Umbilical cord (tissue), 2 donors: ENCODE measurements around the gene BAG1. TPM values are rescaled to one million over a fixed set of nuclear protein-coding genes. Genes with fewer than 3 reads are reported as not detected.

Experiments
- DNase-seq: peaks from one replicate; pipeline ENCODE4 v3.0.0-alpha.2; 2015; ENCODE audit warnings: low spot score
- total RNA-seq: library from RNA; depleted of rRNA; stranded (reverse); fragments of >200 nt; gene quantifications from one replicate; pipeline ENCODE4 v1.2.3, GENCODE V29; 2014; ENCODE audit warnings: low replicate concordance; ENCODE audit not compliant: insufficient read depth

BAG1 gene
- total RNA-seq, 1 donor from 2014 or later = 39.5 TPM

DNA sequence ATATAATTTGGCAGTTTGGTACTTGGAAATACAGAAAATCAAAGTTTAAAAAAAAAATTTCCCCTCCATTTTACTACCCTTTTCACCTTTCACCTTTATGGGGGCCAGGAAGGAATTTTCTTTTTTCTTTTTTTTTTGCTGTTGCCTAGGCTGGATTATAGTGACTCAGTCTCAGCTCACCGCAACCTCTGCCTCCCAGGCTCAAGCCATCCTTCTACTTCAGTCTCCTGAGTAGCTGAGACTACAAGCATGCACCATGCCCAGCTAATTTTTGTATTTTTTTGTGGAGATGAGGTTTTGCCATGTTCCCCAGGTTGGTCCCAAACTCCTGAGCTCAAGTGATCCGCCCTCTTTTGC is 9.4 kb upstream of the BAG1 start:
- DNase-seq = no peak

DNA sequence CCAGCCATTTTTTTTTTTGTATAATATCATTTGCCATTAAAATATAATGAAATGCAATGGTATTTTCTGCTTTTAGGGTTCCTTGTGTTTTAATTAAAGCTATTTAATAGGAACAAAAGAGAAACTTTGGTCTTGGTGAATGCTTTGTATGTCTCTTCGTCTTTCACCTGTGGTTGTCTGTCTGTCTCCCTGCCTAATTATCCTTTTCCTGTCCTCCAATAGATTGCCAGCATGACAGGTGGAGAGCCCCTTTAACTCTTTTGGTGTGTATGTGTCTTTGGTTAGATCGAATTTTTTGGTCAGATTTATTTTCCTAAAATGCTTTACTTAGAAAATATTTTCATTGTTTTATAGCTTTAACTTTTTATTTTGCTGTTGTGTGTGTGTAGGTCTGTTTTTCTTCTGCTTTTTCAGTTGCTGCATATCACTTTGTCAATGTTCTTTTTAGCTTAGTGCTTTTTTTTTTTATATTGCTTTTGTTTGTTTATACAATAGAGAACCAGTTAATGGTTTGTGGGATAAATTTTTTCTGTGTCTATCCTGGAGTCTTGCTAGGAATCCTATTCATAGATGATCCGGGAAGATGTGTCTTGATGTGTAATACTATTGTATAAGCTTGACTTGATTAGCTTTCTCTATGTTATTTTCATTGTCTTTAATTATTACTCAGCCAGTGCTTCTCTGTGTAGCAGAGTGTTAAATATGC is 8.9 kb upstream of the BAG1 start:
- no peak for DNase-seq

DNA sequence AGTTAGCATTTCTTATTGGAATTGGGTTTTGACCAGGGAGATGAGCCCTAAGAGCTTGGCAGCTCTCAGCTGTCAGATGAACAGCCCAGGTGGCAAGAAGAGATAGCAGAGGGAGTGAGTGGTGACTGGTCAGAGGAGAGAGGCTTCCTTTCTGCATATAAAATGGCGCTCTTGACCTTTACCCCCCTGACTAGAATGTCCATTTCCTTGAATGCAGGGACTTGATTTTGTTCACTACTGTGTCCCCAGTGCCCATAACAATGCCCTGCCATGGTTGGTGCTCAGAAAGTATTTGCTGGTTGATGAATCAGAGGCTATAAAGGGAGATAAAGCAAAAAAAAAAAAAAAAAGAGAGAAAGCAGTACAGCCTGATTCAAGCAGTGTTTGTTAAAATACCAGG is 7.6 kb upstream of the BAG1 start:
- DNase-seq = no peak

DNA sequence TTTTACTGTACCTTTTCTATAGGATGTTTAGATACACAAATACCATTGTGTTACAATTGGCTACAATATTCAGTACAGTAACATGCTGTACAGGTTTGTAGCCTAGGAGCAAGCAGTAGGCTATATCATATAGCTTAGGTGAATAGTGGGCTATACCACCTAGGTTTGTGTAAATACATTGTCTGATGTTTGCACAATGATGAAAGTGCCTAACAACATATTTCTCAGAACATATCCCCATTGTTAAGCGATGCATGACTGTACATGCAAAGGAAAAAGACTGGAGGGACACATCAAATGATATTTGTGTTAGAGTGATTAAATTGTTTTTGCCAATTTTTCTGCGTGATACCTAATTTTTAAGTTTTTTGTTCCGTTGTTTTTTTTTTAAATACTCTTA is 5.6 kb upstream of the BAG1 start:
- DNase-seq = no peak

DNA sequence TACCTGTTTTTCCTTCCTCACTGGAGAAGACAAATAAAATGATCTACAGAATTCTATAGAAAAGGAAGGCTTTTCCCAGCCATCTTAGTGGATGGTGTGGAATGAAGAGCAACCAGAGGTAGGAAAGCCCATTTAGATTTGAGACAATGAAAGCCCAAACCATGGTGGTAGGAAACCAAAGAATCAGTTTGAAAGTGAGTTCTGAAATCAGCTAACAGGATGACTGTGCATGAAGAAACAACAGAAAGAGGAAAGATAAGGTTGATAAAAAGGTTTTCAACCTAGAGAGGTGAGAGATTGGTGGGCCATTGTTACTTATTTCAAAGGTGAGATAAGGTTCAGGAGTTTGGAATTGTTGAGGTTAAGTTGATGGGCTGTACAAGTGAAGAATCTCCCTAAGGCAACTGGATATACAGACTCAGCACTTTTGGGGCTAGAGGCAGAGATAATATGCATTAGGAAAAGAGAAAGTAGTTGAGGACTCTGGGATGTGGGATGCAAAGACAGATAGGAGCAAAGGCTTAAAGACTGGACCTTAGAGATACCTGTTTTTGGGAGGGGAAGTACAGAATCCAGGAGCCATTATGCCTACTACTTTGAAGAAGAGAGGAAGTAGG is 2.8 kb upstream of the BAG1 start:
- DNase-seq = no peak

DNA sequence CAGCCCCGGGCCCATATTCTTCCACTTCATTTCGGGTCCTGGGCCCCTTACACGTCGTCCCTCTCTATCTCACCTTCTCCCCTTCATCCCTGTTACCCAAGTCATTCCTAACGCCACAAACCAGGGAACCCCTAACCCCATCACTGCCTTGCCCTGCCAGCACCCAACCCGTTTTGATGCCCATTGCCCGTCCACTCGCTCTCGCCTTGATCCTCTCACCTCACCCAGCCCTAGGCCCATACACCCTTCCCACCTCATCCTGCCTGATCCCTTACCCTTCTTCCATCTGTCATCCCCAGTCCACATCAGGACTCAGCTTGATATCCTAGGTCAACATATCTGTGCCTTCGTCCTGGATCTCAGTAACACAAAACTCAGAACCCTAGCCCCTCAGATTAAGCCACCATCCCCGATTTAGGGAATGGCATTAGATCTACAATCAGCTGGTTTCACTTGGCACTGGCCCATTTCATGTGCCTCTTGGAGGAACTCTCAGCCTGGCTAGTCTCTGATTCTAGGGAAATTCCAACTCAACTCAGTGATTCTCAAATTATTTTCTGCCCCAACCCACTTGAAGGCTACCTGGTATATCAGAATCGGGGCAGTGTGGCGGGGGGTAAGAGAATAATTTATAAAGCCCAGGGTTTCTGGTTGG is 830 bp upstream of the BAG1 start:
- DNase-seq = peak; percentile 5

DNA sequence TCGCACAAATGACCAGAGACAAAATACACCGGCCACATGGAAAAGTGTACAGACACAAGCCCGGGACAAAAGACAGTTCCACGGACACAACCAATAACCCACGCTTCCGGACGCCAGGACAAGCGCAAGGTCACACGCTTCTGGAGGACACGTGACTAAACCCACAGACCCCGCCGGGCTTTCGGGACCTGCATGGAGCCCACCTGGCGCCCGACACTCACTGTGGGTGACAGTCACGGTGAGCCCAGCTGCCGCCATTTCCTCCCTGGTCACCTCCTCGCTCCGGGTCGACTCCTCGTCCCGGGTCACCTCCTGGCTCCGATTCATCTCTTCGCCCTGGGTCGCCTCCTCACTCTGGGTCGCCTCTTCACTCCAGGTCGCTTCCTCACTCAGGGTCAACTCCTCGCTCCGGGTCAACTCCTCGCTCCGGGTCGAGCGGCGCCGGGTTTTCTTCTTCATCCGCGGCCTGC is 470 bp downstream of the BAG1 start:
- no peak for DNase-seq

DNA sequence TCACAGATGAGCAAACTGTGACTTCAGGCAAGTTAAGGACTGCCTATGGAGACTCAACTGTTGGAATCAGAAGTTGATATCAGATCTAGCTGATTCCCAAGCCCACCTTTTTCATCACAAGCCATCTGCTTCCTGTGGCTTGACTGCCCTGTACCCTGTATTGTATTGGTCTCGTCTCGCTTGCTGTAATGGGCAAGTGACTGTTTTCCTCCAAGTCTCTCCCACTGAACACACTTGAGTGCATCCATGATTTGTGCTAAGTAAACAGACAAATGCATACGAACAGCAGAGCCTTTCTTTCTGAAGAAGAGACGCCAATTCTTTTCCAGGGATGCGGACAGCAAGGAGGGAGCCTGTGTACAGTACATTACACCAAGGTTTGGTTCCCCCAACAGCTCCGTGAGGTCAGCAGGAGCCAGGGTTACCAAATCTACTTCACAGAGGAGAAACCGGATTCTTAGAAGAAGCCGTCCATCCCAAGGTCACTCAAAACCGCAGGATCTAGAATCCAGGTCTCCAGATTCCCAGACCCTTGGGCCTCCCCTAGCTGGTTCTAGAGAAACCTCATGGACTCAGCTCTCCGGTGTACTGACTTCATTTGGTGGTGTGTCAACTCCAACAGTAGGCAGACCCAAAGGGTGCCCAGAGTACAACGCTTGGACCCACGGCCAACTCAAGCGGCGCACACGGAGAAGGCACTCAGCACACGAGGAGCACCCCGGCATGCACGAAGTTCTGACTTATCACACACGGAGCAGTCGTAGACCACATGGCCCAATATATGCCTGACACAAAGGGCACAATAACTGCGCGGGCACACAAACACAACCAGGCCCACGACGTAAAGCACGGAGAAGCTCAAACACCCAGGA is 1.1 kb downstream of the BAG1 start:
- no peak for DNase-seq

DNA sequence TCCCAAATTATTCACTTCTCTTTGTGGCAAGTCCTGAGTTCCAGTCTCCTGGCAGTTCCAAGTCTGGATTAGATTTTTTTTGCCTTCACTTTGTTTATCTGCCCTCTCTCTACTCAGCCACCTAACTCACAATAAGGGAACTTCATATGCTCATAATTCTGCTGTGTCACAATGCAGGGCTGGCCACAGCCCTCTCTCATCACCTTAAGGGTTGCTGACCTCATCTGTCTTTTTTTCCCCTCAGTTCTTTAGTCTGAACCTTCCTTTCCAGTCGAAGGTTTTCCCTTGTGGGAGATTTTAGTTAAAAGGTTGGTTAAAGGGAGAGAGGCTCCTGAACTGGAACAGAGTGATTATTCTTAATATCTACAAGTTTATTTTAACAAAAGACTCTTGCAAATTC is 4.1 kb downstream of the BAG1 start:
- DNase-seq = no peak

DNA sequence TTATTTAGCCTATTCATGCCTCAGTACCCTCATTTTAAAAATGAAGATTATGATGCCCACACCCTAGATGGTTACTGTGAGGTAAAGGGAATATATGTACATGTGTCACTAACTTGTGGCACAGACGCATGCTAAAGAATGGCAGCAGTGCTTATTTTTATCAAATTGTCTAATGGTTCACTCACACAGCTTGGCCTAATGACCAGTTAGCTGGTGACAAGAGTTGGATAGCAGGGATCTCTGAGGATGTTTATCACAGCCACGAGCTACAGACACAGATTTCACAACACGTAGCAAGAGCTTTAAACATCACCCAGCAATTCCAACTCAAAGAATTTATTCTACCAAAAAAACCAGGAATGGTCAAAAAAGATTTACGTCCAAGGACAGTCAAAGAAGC is 7.2 kb downstream of the BAG1 start:
- DNase-seq = no peak

DNA sequence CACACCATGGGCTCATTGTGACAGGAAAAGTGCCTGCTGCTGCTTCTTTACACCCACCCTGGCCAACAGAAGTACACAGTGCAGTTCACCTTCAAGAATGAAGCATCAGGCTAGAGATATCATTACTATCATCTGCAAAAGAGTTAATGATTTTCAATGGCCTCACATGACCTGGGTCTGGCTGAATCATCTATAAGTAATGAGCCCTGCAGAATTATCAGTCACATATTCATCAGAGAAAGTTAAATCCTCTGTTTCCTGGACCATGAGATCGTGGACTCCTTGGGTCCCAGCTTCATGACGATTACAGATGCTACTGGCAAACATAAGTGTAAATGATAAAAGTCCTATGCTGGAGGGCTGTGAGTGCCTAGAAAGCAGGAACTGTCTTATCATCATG is 8.3 kb downstream of the BAG1 start:
- no peak for DNase-seq

DNA sequence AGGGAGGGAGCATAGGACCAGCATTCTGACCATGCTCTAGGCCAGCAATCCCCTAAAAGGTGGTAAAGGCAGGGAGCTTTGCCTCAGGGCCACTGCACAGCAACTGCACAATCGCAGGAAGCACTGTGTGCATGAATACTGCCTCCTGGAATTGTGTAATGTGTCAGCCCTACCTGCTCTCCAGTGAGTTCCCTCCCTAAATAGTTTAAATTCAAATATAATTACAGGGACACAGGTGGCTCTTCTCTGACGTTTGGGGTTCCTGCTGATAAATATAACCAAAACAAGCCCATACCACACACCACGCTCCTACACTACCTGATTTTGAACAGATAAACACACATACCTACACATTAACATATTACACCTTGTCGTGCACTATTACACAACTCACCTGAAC is 9.0 kb downstream of the BAG1 start:
- DNase-seq = no peak

DNA sequence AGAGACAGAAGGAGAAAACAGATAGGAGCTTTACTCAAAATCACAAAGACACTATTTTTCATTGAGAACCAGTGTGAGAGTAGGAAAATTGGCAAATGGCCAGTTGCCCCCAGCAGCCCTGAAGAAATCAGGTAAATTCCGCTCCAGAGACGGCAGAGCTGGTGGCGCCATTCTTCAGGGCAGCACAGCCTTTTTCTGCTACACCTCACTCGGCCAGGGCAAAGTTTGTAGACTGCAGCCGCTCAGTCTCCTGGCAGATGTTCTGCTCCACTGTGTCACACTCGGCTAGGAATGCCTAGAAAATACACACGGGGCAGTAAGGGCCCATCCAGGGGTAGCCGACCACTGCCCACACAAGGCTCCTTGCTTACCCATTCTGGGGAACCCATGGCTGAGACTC is 9.5 kb downstream of the BAG1 start:
- no peak for DNase-seq

DNA sequence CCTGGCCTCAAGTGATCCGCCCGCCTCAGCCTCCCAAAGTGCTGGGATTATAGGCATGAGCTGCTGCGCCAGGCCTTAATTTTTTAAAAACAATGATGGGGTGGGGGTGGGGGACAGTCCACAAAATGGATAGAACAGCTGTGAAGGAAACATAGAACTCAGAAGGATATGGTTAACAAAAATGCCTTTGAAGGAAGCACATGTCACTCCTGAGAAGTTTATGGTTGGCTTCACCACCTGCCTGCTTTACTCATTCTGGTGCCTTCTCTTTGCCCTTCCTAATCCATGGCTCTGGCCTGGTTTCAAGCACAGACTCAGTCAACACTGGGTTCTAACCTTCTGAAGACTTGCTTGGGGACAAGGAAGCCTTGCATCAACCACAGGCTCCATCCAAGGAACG is 10.3 kb downstream of the BAG1 start:
- DNase-seq = no peak

DNA sequence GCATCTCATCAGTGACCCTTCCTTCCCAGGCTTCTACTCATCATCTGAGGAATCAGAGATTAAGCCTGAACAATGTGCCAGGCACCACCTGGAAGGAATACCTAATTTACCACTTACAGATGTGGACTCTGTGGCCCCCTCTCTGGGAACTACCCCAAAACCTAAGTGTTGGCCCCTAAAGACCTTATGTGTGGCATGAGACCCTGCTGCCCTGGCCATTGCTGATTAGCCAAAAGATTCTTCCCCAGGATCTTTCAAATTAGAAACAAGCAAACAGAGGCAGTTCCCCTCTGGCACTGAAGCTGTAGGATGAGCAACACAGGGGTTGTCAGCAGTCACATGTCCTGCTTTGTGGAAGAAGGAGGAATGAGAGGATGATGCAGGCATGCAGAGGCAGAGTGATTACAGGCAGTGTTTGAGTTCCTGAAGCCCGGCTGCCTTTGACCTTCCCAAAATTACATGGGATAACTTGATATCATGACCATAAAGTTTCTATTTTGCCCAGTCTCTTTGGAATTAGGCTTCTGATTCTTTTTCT is 14.0 kb downstream of the BAG1 start:
- peak; percentile 56 for DNase-seq

DNA sequence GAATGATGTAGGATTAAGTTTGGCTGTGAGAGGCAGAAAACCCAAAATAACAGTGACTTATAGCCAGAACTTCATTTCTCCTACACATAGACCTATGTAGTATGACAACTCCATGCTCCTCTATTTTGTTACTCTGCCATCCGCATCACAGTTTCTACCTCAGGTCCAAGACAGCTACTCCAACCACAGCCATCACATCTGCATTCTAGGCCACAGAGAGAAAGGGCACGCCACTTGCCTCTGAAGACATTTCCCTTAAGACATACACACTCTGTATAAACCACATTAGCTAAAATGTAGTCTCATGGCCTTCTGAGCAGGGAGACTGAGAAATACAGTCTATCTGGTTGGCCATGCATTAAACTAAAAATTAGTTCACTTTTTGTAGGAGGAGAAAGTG is 14.5 kb downstream of the BAG1 start:
- DNase-seq = no peak

DNA sequence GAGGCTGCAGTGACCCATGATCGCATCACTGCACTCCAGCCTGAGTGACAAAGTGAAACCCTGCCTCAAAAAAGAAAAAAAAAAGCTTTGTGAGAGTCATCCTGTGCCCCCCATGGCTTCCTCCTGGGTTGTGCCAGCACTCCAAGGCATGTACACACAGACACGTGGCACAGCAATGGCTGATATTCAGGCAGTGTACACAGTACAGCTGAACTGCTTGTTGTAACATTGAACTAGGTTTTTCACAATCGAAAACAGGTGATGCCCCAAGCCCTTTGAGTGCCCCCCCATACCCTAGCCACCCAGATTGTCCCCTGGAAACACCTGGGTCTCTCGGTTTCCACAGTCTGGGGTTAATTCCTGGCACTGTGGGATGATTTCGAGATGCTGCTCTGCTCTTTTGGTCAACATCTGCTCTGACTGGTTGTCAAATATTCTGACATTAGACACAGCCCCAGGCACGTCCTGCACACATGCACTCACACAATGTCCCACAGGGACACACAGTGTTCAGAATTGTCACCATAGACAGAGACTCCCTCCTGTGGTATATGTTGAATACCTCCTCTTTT is 15.3 kb downstream of the BAG1 start:
- DNase-seq = no peak

DNA sequence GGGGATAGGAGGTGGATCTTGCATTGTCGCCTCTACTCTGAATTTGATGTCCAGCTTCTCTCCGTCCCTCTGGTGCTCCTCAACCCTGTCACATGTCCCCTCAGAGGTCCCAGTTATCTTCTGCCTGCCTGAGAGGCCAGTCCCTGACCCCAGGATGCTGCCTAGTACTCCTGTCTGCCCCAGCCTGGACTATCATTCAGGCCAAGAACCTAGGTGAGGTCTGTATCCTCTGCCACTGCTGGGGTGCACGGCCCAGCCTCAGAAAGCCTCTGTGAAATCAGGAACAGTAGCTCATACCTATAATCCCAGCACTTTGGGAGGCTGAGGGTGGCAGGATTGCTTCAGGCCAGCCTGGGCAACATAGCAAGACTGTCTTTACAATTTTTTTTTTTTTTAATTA is 15.9 kb downstream of the BAG1 start:
- DNase-seq = no peak

DNA sequence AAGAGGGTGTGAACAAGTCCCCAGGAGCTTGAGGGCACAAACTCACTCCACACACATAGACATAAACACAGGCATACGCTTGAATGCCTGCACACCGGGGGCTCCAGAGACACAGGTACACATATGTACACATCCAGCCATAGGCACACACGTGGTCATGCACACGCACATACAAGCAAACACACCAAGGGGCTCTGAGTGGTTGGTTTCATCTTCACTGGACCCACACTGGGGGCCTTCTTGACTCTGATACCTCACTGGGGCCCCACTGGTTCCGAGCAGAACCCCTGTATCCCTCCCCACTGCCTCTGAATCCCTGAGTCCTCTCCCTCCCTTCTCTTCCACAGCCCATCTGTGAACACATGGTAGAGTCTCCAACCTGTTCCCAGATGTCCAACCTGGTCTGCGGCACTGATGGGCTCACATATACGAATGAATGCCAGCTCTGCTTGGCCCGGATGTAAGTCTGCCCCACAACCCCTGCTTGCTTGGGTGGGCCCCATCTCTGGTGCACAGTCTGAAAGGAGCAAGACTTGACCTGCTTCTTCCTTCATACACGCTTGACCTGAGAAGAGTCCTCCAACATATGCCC is 18.1 kb downstream of the BAG1 start:
- no peak for DNase-seq

DNA sequence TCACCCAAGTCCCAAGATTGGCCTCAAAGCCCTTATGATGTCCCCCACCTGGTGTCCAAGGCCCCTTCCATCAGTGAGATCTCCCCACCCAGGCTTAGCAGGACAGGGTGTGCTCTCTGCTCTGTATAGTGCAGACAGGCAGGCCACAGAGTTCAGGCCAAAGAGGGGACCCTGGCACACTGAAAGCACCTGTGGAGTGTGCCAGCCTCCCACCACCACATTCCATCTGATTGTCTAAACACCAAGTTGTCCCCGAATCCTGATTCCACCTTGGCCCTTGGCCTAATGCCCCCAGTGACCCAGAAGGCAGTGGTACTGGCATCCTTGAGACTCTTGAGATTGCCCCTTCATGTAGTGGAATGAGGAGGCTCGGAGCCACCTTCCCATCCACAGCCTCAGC is 19.2 kb downstream of the BAG1 start:
- no peak for DNase-seq

DNA sequence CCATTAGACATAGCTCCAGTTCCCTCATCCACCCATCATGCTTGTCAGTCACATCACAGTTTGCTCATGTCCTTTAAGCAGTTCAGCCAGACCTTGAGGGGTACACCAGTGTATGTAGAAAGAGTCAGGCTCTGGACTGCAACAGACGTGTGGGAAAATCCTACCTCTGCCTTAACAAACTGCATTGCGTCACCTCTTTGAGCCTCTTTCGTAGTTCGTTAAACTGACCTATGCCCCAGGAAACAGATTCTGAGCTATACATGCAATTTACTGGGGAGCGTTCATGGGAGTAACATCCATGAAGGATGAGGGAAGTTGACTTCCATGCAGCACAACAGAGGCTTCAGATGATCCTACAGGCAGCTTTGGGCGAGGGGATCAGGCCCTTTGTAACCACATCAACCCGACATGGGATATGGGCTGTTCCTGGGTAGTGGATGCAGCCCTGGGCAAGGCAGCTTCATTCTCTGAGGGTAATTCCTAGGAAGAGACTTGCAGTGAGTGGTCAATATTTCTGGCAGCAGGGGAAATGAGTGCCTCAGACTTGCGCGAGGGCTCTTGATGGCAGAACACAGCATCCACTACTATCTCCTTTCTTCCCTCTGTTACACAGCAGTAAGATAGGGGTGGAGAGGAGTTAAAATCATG is 20.2 kb downstream of the BAG1 start:
- no peak for DNase-seq
